CD14-positive monocyte (primary cell): Measurements from ENCODE around the gene SGO2. TPM values are rescaled to one million over a fixed set of nuclear protein-coding genes. Genes with fewer than 3 reads are reported as not detected.
"Not testable (repeated sequence)": the region's sequence is repeated elsewhere in the genome, so short reads cannot be mapped to it uniquely, and the experiment has no call there.

Experiments used
- DNase-seq, 3 donors: peaks; one replicate each; pipeline ENCODE4 v3.0.0-alpha.2; 2011 to 2022
- H2AFZ ChIP-seq: 2 replicates; pipeline ENCODE4 v1.6.0; 2012; ENCODE audit warnings: mild to moderate bottlenecking, low read depth, low read length, inconsistent platforms; ENCODE audit not compliant: insufficient read depth, poor library complexity, severe bottlenecking
- H3K27ac ChIP-seq, 2 donors: 1 replicate in 1 of 2; 2 replicates in 1 of 2; pipeline ENCODE4 v1.5.1; 2012 to 2013; ENCODE audit warnings: low read length in 2 of 2, control low read depth in 1 of 2, inconsistent platforms in 1 of 2, low read depth in 1 of 2, mild to moderate bottlenecking in 1 of 2
- H3K27me3 ChIP-seq, 2 donors: one replicate each; pipeline versions ENCODE4 v1.6.0 to v1.6.1; 2011 to 2013; ENCODE audit warnings: low read length in 2 of 2; ENCODE audit not compliant: control insufficient read depth in 2 of 2, insufficient read depth in 2 of 2
- H3K36me3 ChIP-seq, 2 donors: replicated peaks in 1 of 2; 1 replicate in 1 of 2; 2 replicates in 1 of 2; pipeline versions ENCODE4 v1.5.1 to v1.6.1; 2012 to 2013; ENCODE audit warnings: low read length in 2 of 2, control low read depth in 1 of 2, inconsistent platforms in 1 of 2, mild to moderate bottlenecking in 1 of 2; ENCODE audit not compliant: insufficient read depth in 2 of 2, control insufficient read depth in 1 of 2
- H3K4me1 ChIP-seq, 2 donors: 1 replicate in 1 of 2; 2 replicates in 1 of 2; pipeline versions ENCODE4 v1.5.1 to v1.6.1; 2012 to 2013; ENCODE audit warnings: low read length in 2 of 2, control low read depth in 1 of 2, inconsistent platforms in 1 of 2, mild to moderate bottlenecking in 1 of 2, moderate library complexity in 1 of 2; ENCODE audit not compliant: insufficient read depth in 2 of 2, control insufficient read depth in 1 of 2
- H3K4me2 ChIP-seq: replicated peaks from 2 replicates; pipeline ENCODE3; 2012; ENCODE audit warnings: low read length, moderate library complexity, mild to moderate bottlenecking; ENCODE audit not compliant: poor library complexity, severe bottlenecking; ENCODE audit errors: extremely low read depth
- H3K4me3 ChIP-seq, 3 experiments: fragments of 200-600 bp in 1 of 3; sonication (generic) in 1 of 3; replicated peaks in 1 of 3; 1 replicate in 2 of 3; 2 replicates in 1 of 3; pipeline ENCODE4 v1.5.1; 2011 to 2013; ENCODE audit warnings: low read length in 3 of 3, mild to moderate bottlenecking in 3 of 3, control low read depth in 2 of 3, low read depth in 2 of 3, inconsistent platforms in 1 of 3, moderate library complexity in 1 of 3
- H3K79me2 ChIP-seq: 2 replicates; pipeline ENCODE4 v1.6.0; 2012; ENCODE audit warnings: mild to moderate bottlenecking, control low read depth, inconsistent platforms, low read length, moderate library complexity; ENCODE audit not compliant: insufficient read depth
- H3K9ac ChIP-seq: 2 replicates; pipeline ENCODE4 v1.6.0; 2017; ENCODE audit warnings: low read length, mild to moderate bottlenecking; ENCODE audit not compliant: insufficient read depth, poor library complexity, severe bottlenecking
- H3K9me3 ChIP-seq, 2 donors: replicated peaks in 1 of 2; 1 replicate in 1 of 2; 2 replicates in 1 of 2; pipeline versions ENCODE4 v1.5.1 to v1.6.1; 2012 to 2013; ENCODE audit warnings: low read length in 2 of 2, control low read depth in 1 of 2; ENCODE audit not compliant: control insufficient read depth in 1 of 2, insufficient read depth in 1 of 2
- H4K20me1 ChIP-seq: 2 replicates; pipeline ENCODE4 v1.6.0; 2012; ENCODE audit warnings: mild to moderate bottlenecking, low read length, control low read depth, moderate library complexity; ENCODE audit not compliant: insufficient read depth
- H3K27ac Mint-ChIP-seq, 7 donors: one replicate each; pipeline ENCODE4 v1.8.0; 2020; ENCODE audit warnings: mild to moderate bottlenecking in 7 of 7, mixed read lengths in 7 of 7, moderate library complexity in 6 of 7, inconsistent platforms in 2 of 7
- H3K27me3 Mint-ChIP-seq, 3 donors: one replicate each; pipeline ENCODE4 v1.8.0; 2021 to 2022; ENCODE audit warnings: low read depth in 3 of 3, mild to moderate bottlenecking in 3 of 3, mixed read lengths in 3 of 3, moderate library complexity in 3 of 3, inconsistent platforms in 1 of 3
- H3K36me3 Mint-ChIP-seq, 2 donors: one replicate each; pipeline ENCODE4 v1.8.0; 2020; ENCODE audit warnings: mixed read lengths in 2 of 2, inconsistent platforms in 1 of 2, mild to moderate bottlenecking in 1 of 2
- H3K4me1 Mint-ChIP-seq: one replicate; pipeline ENCODE4 v1.8.0; 2020; ENCODE audit warnings: mild to moderate bottlenecking, mixed read lengths
- H3K4me3 Mint-ChIP-seq, 2 donors: one replicate each; pipeline ENCODE4 v1.8.0; 2020; ENCODE audit warnings: mild to moderate bottlenecking in 2 of 2, mixed read lengths in 2 of 2, moderate library complexity in 1 of 2
- H3K9me3 Mint-ChIP-seq, 7 donors: one replicate each; pipeline ENCODE4 v1.8.0; 2020 to 2022; ENCODE audit warnings: mixed read lengths in 7 of 7, mild to moderate bottlenecking in 6 of 7, moderate library complexity in 6 of 7, inconsistent platforms in 2 of 7
- CTCF ChIP-seq: fragments of 200-600 bp; IDR thresholded peaks from one replicate; pipeline ENCODE4 v1.8.0; 2022; ENCODE audit warnings: antibody characterized with exemption, mild to moderate bottlenecking
- WGBS: methylation state at CpG from one replicate; pipeline ENCODE4 v1.1.5; 2013; ENCODE audit warnings: missing lambda C conversion rate; ENCODE audit not compliant: insufficient coverage; 5-methylcytosine and 5-hydroxymethylcytosine counted together
- intact Hi-C, 2 donors: fragments of 100-400 bp; cut with micrococcal nuclease; formaldehyde crosslinking; loops; one replicate each; pipeline versions ENCODE4 v1.15.0 to v1.15.1; 2023
- polyA plus RNA-seq, 3 donors: library from polyadenylated mRNA; depleted of rRNA in 1 of 3; unstranded in 2 of 3; stranded (reverse) in 1 of 3; fragments of 300-500 nt in 2 of 3; fragments of >200 nt in 1 of 3; fragmentation: Illumina TruSeq in 2 of 3; gene quantifications; 1 replicate in 2 of 3; 2 replicates in 1 of 3; pipeline ENCODE4 v1.2.3, GENCODE V29; 2012 to 2021

Gene SGO2
- polyA plus RNA-seq, 3 donors = 0.49 to 1.5 (median 1.4) TPM

GRCh38 chr2:200540793-200541192 is 14.8 kb downstream of the SGO2 start:
- no peak overlapping the region for H2AFZ ChIP-seq
- peaks cover 75 to 96% of the 10 kb centered on the region in 2 donors for H3K36me3 ChIP-seq
- H3K27ac ChIP-seq = no peak overlapping the region
- H3K9ac ChIP-seq = no peak overlapping the region
- H3K9me3 ChIP-seq = peaks cover 0 to 5% of the 10 kb centered on the region in 2 donors
- intact Hi-C loops = no loop called here
- no peaks in the 10 kb centered on the region for H4K20me1 ChIP-seq
- peaks cover 10% of the 10 kb centered on the region for H3K79me2 ChIP-seq
- no peak overlapping the region for H3K4me2 ChIP-seq
- H3K4me1 ChIP-seq = no peaks in the 10 kb centered on the region
- no peak for DNase-seq
- Mint-ChIP-seq H3K9me3 (peaks cover 0 to 6% (median 2%) of the 10 kb centered on the region in 7 donors), H3K4me3 (no peak overlapping the region), H3K27me3 (peaks cover 0 to 2% (median 0%) of the 10 kb centered on the region in 3 donors), H3K4me1 (no peaks in the 10 kb centered on the region), H3K27ac (no peak overlapping the region), H3K36me3 (peaks cover 53 to 63% of the 10 kb centered on the region in 2 donors)
- H3K27me3 ChIP-seq = no peaks in the 10 kb centered on the region
- TF ChIP-seq CTCF = no peak
- H3K4me3 ChIP-seq = no peak overlapping the region

DNA sequence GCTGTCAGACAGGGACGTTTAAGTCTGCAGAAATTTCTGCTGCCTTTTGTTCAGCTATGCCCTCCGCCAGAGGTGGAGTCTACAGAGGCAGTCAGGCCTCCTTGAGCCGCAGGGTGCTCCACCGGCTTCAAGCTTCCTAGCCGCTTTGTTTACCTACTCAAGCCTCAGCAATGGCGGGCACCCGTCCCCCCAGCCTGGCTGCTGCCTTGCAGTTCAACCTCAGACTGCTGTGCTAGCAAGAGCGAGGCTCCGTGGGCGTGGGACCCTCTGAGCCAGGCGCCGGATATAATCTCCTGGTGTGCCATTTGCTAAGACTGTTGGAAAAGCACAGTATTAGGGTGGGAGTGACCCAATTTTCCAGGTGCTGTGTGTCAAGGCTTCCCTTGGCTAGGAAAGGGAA is 40.6 kb downstream of the SGO2 start:
- not testable (repeated sequence) for H3K27ac Mint-ChIP-seq

More for the DNA sequence above, 40.6 kb downstream of the SGO2 start:
- H2AFZ ChIP-seq, H3K4me3 ChIP-seq, DNase-seq, H3K9me3 ChIP-seq, intact Hi-C loops, H4K20me1 ChIP-seq, H3K4me1 Mint-ChIP-seq, H3K4me3 Mint-ChIP-seq, H3K27me3 Mint-ChIP-seq, H3K27ac ChIP-seq, H3K4me2 ChIP-seq, H3K27me3 ChIP-seq, H3K9ac ChIP-seq, H3K4me1 ChIP-seq: not testable (repeated sequence)
- 99% methylated on average over 11 of the region's 12 CpGs for WGBS
- Mint-ChIP-seq H3K36me3 (peaks cover 40 to 66% of the 10 kb centered on the region in 2 donors), H3K9me3 (peaks cover 2 to 16% (median 10%) of the 10 kb centered on the region in 7 donors)
- peaks cover 18% of the 10 kb centered on the region for H3K79me2 ChIP-seq
- peaks cover 11 to 31% of the 10 kb centered on the region in 2 donors for H3K36me3 ChIP-seq
